GM23338 (cell line): ENCODE measurements around the gene GBF1. TPM values are rescaled to one million over a fixed set of nuclear protein-coding genes. Genes with fewer than 3 reads are reported as not detected.

Source experiments
- ATAC-seq: fragments of 200-7000 bp; cut with Tn5 transposase; 3 replicates; pipeline ENCODE4 v1.9.1; 2020
- DNase-seq: peaks from one replicate; pipeline ENCODE4 v3.0.0-alpha.2; 2015; ENCODE audit warnings: low spot score
- H2AFZ ChIP-seq: fragments of 200-600 bp; sonication (generic); 2 replicates; pipeline ENCODE4 v1.8.0; 2016; ENCODE audit warnings: antibody characterized with exemption, mild to moderate bottlenecking, moderate library complexity
- H3F3A ChIP-seq: fragments of 200-600 bp; sonication (generic); replicated peaks from 2 replicates; pipeline ENCODE4 v1.8.0; 2017; ENCODE audit warnings: antibody characterized with exemption, mixed run types, low read depth
- H3K27ac ChIP-seq: fragments of 200-600 bp; sonication (generic); 2 replicates; pipeline ENCODE4 v1.6.1; 2016; ENCODE audit warnings: low read depth
- H3K27me3 ChIP-seq: fragments of 200-600 bp; sonication (generic); 2 replicates; pipeline ENCODE4 v1.8.0; 2016; ENCODE audit warnings: mild to moderate bottlenecking, mixed run types, moderate library complexity; ENCODE audit not compliant: insufficient read depth
- H3K36me3 ChIP-seq: fragments of 200-600 bp; sonication (generic); 2 replicates; pipeline ENCODE4 v1.8.0; 2016; ENCODE audit warnings: mild to moderate bottlenecking; ENCODE audit not compliant: insufficient read depth
- H3K4me1 ChIP-seq: fragments of 200-600 bp; sonication (generic); 2 replicates; pipeline ENCODE4 v1.8.0; 2016; ENCODE audit warnings: mild to moderate bottlenecking, moderate library complexity; ENCODE audit not compliant: insufficient read depth
- H3K4me2 ChIP-seq: fragments of 200-600 bp; sonication (generic); 2 replicates; pipeline ENCODE4 v1.7.1; 2017; ENCODE audit warnings: mixed run types
- H3K4me3 ChIP-seq: fragments of 200-600 bp; sonication (generic); 2 replicates; pipeline ENCODE4 v1.6.1; 2016; ENCODE audit warnings: mixed run types
- H3K79me2 ChIP-seq: fragments of 200-600 bp; sonication (generic); replicated peaks from 2 replicates; pipeline ENCODE4 v1.8.0; 2017; ENCODE audit warnings: mild to moderate bottlenecking; ENCODE audit not compliant: insufficient read depth
- H3K9me2 ChIP-seq: fragments of 200-600 bp; sonication (generic); 2 replicates; pipeline ENCODE4 v1.8.0; 2017; ENCODE audit not compliant: insufficient read depth
- H4K20me1 ChIP-seq: fragments of 200-600 bp; sonication (generic); replicated peaks from 2 replicates; pipeline ENCODE4 v1.8.0; 2017; ENCODE audit warnings: mild to moderate bottlenecking; ENCODE audit not compliant: insufficient read depth
- H3K27ac Mint-ChIP-seq: 2 replicates; pipeline ENCODE4 v1.8.0; 2020; ENCODE audit warnings: inconsistent platforms, mild to moderate bottlenecking, moderate library complexity, mixed read lengths
- H3K27me3 Mint-ChIP-seq: 3 replicates; pipeline ENCODE4 v1.8.0; 2022; ENCODE audit warnings: low read depth, mild to moderate bottlenecking, moderate library complexity, mixed read lengths, inconsistent platforms; ENCODE audit not compliant: insufficient read depth, poor library complexity
- H3K36me3 Mint-ChIP-seq: 3 replicates; pipeline ENCODE4 v1.8.0; 2021; ENCODE audit warnings: low read depth, mild to moderate bottlenecking, inconsistent platforms, moderate library complexity, mixed read lengths
- H3K4me1 Mint-ChIP-seq: 3 replicates; pipeline ENCODE4 v1.8.0; 2020; ENCODE audit warnings: mild to moderate bottlenecking, inconsistent platforms, mixed read lengths
- H3K4me3 Mint-ChIP-seq: 3 replicates; pipeline ENCODE4 v1.8.0; 2021; ENCODE audit warnings: moderate library complexity, mild to moderate bottlenecking, inconsistent platforms, mixed read lengths
- H3K9me3 Mint-ChIP-seq: 3 replicates; pipeline ENCODE4 v1.8.0; 2020; ENCODE audit warnings: moderate library complexity, mild to moderate bottlenecking, inconsistent platforms, mixed read lengths
- CREB1 ChIP-seq: fragments of 250-450 bp; sonication (Bioruptor Pico); IDR thresholded peaks from 2 replicates; pipeline ENCODE4 v1.5.0; 2020; ENCODE audit warnings: low read depth, mild to moderate bottlenecking, moderate library complexity
- CTCF ChIP-seq, 2 experiments: fragments of 200-600 bp in 1 of 2; sonication (generic) in 1 of 2; conservative IDR thresholded peaks; 2 replicates each; pipeline versions ENCODE4 v1.5.1 to v1.6.1; 2016 to 2017; ENCODE audit warnings: antibody characterized with exemption in 2 of 2, low read depth in 2 of 2, mild to moderate bottlenecking in 2 of 2, moderate library complexity in 1 of 2
- EZH2 ChIP-seq: fragments of 200-600 bp; sonication (generic); IDR thresholded peaks from one replicate; pipeline ENCODE4 v1.8.0; 2017; ENCODE audit warnings: antibody characterized with exemption, mild to moderate bottlenecking, low read depth; ENCODE audit not compliant: unreplicated experiment
- EZH2phosphoT487 ChIP-seq: fragments of 200-600 bp; sonication (generic); IDR thresholded peaks from one replicate; pipeline ENCODE4 v1.8.1; 2018; ENCODE audit warnings: antibody characterized with exemption; ENCODE audit not compliant: unreplicated experiment
- JUNB ChIP-seq: IDR thresholded peaks from one replicate; pipeline ENCODE4 v1.6.1; 2016; ENCODE audit warnings: antibody characterized with exemption; ENCODE audit not compliant: unreplicated experiment
- NANOG ChIP-seq: IDR thresholded peaks from 2 replicates; pipeline ENCODE4 v1.6.1; 2016; ENCODE audit warnings: antibody characterized with exemption, borderline replicate concordance
- POLR2AphosphoS5 ChIP-seq: IDR thresholded peaks from 2 replicates; pipeline ENCODE4 v1.6.1; 2016; ENCODE audit warnings: antibody characterized with exemption, low read depth
- STAT1 ChIP-seq: IDR thresholded peaks from one replicate; pipeline ENCODE4 v1.6.1; 2016; ENCODE audit warnings: antibody characterized with exemption; ENCODE audit not compliant: unreplicated experiment
- ZNF114 ChIP-seq: fragments of 250-450 bp; sonication (Bioruptor Pico); IDR thresholded peaks from 2 replicates; pipeline ENCODE4 v1.5.0; 2020; ENCODE audit warnings: mild to moderate bottlenecking, moderate library complexity
- ZNF331 ChIP-seq: fragments of 250-450 bp; sonication (Bioruptor Pico); IDR thresholded peaks from 2 replicates; pipeline ENCODE4 v1.5.0; 2020; ENCODE audit warnings: low read depth, mild to moderate bottlenecking, moderate library complexity
- polyA plus RNA-seq: library from polyadenylated mRNA; unstranded; fragments of >200 nt; fragmentation: Nextera tagmentation; extraction: Ambion mirVana; gene quantifications from 2 replicates; pipeline ENCODE4 v1.2.1, GENCODE V29; 2016
- total RNA-seq: library from RNA; depleted of rRNA; stranded (reverse); fragments of >200 nt; shearing (Covaris generic); gene quantifications from 2 replicates; pipeline ENCODE4 v1.2.3, GENCODE V29; 2014
- TF ChIP-seq, protein P1 (sequence below): fragments of 250-450 bp; sonication (Bioruptor Pico); IDR thresholded peaks from 2 replicates; pipeline ENCODE4 v1.5.0; 2020; ENCODE audit warnings: mild to moderate bottlenecking, moderate library complexity
- TF ChIP-seq, protein P2 (sequence below): IDR thresholded peaks from 2 replicates; pipeline ENCODE4 v1.6.1; 2016; ENCODE audit warnings: antibody characterized with exemption
- TF ChIP-seq, protein P3 (sequence below): IDR thresholded peaks from one replicate; pipeline ENCODE4 v1.6.1; 2018; ENCODE audit warnings: antibody characterized with exemption; ENCODE audit not compliant: unreplicated experiment

GBF1 gene
- total and polyA plus RNA-seq, 2 experiments from 2014 or later, result 6.5 to 27.2 TPM

DNA sequence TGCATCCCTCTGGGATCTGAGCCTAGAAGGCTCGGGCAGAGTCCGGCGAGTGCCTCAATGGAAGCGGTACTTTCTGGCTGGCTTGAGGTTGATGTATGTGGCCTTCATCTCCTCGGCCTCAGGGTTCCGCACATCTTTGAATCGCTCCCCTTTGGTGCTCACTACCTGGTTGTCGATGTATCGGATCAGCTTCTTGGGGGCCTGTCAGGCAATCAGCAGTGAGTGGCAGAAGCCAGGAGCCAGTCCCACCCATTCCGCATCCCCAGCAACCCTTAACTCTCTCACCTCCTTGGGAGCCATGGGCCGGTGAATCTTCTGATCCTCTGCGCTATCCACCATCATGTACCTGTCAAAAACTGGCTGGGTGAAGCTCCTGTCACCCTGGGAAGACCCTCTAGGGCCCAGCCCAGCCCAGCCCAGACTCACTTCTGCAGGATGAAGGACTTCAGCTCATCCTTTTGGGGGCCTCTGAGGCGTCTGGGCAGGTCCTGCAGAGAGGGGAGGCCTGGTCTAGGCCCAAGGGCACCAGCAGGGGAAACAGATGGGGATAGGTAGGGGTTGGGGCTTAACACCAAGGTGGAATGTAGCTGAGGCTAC, 178.1 kb downstream of the GBF1 start:
- Mint-ChIP-seq H3K27me3 (peaks cover 31% of the 10 kb centered on the region), H3K9me3 (no peaks in the 10 kb centered on the region; the same call in 2 of the 3 replicates), H3K4me3 (no peak overlapping the region; the same call in 2 of the 3 replicates), H3K4me1 (peaks cover 9% of the 10 kb centered on the region), H3K27ac (no peak overlapping the region), H3K36me3 (peaks cover 16% of the 10 kb centered on the region)
- TF ChIP-seq STAT1 (no peak), EZH2 (no peak), EZH2phosphoT487 (no peak), NANOG (no peak), POLR2AphosphoS5 (no peak), JUNB (no peak), ZNF331 (CRISPR knock-in tag) (no peak), CTCF (conservative IDR thresholded peaks at IDR 0.05; ENCODE audit: low read depth in 2 of 2) (no peak), CREB1 (no peak), ZNF114 (no peak)
- TF ChIP-seq, protein P1, sequence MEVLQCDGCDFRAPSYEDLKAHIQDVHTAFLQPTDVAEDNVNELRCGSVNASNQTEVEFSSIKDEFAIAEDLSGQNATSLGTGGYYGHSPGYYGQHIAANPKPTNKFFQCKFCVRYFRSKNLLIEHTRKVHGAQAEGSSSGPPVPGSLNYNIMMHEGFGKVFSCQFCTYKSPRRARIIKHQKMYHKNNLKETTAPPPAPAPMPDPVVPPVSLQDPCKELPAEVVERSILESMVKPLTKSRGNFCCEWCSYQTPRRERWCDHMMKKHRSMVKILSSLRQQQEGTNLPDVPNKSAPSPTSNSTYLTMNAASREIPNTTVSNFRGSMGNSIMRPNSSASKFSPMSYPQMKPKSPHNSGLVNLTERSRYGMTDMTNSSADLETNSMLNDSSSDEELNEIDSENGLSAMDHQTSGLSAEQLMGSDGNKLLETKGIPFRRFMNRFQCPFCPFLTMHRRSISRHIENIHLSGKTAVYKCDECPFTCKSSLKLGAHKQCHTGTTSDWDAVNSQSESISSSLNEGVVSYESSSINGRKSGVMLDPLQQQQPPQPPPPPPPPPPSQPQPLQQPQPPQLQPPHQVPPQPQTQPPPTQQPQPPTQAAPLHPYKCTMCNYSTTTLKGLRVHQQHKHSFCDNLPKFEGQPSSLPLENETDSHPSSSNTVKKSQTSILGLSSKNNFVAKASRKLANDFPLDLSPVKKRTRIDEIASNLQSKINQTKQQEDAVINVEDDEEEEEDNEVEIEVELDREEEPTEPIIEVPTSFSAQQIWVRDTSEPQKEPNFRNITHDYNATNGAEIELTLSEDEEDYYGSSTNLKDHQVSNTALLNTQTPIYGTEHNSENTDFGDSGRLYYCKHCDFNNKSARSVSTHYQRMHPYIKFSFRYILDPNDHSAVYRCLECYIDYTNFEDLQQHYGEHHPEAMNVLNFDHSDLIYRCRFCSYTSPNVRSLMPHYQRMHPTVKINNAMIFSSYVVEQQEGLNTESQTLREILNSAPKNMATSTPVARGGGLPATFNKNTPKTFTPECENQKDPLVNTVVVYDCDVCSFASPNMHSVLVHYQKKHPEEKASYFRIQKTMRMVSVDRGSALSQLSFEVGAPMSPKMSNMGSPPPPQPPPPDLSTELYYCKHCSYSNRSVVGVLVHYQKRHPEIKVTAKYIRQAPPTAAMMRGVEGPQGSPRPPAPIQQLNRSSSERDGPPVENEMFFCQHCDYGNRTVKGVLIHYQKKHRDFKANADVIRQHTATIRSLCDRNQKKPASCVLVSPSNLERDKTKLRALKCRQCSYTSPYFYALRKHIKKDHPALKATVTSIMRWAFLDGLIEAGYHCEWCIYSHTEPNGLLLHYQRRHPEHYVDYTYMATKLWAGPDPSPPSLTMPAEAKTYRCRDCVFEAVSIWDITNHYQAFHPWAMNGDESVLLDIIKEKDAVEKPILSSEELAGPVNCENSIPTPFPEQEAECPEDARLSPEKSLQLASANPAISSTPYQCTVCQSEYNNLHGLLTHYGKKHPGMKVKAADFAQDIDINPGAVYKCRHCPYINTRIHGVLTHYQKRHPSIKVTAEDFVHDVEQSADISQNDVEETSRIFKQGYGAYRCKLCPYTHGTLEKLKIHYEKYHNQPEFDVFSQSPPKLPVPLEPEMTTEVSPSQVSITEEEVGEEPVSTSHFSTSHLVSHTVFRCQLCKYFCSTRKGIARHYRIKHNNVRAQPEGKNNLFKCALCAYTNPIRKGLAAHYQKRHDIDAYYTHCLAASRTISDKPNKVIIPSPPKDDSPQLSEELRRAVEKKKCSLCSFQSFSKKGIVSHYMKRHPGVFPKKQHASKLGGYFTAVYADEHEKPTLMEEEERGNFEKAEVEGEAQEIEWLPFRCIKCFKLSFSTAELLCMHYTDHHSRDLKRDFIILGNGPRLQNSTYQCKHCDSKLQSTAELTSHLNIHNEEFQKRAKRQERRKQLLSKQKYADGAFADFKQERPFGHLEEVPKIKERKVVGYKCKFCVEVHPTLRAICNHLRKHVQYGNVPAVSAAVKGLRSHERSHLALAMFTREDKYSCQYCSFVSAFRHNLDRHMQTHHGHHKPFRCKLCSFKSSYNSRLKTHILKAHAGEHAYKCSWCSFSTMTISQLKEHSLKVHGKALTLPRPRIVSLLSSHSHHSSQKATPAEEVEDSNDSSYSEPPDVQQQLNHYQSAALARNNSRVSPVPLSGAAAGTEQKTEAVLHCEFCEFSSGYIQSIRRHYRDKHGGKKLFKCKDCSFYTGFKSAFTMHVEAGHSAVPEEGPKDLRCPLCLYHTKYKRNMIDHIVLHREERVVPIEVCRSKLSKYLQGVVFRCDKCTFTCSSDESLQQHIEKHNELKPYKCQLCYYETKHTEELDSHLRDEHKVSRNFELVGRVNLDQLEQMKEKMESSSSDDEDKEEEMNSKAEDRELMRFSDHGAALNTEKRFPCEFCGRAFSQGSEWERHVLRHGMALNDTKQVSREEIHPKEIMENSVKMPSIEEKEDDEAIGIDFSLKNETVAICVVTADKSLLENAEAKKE (CRISPR knock-in tag), result no peak
- TF ChIP-seq, protein P2, sequence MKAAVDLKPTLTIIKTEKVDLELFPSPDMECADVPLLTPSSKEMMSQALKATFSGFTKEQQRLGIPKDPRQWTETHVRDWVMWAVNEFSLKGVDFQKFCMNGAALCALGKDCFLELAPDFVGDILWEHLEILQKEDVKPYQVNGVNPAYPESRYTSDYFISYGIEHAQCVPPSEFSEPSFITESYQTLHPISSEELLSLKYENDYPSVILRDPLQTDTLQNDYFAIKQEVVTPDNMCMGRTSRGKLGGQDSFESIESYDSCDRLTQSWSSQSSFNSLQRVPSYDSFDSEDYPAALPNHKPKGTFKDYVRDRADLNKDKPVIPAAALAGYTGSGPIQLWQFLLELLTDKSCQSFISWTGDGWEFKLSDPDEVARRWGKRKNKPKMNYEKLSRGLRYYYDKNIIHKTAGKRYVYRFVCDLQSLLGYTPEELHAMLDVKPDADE, result no peak
- TF ChIP-seq, protein P3, sequence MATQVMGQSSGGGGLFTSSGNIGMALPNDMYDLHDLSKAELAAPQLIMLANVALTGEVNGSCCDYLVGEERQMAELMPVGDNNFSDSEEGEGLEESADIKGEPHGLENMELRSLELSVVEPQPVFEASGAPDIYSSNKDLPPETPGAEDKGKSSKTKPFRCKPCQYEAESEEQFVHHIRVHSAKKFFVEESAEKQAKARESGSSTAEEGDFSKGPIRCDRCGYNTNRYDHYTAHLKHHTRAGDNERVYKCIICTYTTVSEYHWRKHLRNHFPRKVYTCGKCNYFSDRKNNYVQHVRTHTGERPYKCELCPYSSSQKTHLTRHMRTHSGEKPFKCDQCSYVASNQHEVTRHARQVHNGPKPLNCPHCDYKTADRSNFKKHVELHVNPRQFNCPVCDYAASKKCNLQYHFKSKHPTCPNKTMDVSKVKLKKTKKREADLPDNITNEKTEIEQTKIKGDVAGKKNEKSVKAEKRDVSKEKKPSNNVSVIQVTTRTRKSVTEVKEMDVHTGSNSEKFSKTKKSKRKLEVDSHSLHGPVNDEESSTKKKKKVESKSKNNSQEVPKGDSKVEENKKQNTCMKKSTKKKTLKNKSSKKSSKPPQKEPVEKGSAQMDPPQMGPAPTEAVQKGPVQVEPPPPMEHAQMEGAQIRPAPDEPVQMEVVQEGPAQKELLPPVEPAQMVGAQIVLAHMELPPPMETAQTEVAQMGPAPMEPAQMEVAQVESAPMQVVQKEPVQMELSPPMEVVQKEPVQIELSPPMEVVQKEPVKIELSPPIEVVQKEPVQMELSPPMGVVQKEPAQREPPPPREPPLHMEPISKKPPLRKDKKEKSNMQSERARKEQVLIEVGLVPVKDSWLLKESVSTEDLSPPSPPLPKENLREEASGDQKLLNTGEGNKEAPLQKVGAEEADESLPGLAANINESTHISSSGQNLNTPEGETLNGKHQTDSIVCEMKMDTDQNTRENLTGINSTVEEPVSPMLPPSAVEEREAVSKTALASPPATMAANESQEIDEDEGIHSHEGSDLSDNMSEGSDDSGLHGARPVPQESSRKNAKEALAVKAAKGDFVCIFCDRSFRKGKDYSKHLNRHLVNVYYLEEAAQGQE, result no peak
- Histone ChIP-seq H3K27me3 (0 out of 2 replicates have a peak, but pooled peaks cover 6% of the 10 kb centered on the region), H3K27ac (no peak overlapping the region), H3K4me1 (peaks cover 9% of the 10 kb centered on the region), H2AFZ (no peak overlapping the region), H3K9me2 (no peaks in the 10 kb centered on the region), H3F3A (peaks cover 24% of the 10 kb centered on the region), H3K79me2 (no peaks in the 10 kb centered on the region), H3K4me2 (peak overlapping the region; percentile 100; the same call in 1 of the 2 replicates), H3K36me3 (no peaks in the 10 kb centered on the region; the same call in 1 of the 2 replicates), H3K4me3 (no peak overlapping the region), H4K20me1 (no peaks in the 10 kb centered on the region; the same call in none of the 2 replicates)
- no peak for ATAC-seq
- DNase-seq, result no peak
